ENCODE data around the gene TMEM198.

TMEM198 gene

DNA sequence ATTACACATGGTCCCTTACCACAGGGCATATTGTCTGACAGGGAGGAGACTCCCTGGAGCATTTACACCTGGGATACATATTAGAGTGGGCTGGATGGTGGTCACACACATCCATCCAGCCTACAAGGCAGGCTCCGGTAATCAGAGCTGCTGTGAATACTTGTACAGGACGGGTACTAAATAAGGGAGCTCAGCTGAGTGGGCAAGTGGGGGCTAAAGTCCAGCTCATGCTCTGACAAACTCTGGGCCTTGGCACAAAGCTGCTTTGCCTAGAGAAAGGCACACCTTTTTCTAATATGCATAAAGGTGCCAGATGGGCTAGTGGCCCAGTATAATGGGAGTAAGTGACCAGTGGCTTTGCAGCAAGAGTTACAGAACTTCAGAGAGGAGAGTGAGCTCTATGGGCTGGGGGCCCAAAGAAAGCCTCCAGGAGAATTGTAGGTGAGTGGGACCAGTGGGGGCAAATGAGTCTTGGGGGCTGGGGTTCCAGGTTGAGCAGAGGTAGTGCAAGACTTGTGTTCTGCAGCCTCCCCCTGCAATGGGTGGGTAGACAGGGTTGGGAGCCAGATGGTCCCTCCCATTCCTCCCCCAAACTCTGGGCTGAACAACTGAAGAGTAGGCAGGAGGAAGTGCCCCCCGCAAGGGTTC is 1.6 kb downstream of the TMEM198 start:
- DNase-seq (ENCODE audit: low read depth) = no peak

GRCh38 chr2:219545943-219546352 is 2.1 kb downstream of the TMEM198 start:
- DNase-seq (ENCODE audit: low read depth) = no peak

- DNase-seq (ENCODE audit: low read depth) = no peak
These were observed 3.8 kb downstream of the TMEM198 start for GRCh38 chr2:219547621-219548020.

- no peak for DNase-seq (ENCODE audit: low read depth)
These were observed 5.2 kb downstream of the TMEM198 start for GRCh38 chr2:219548990-219549389.

- DNase-seq (ENCODE audit: low read depth) = no peak
These were observed 5.8 kb downstream of the TMEM198 start for GRCh38 chr2:219549619-219550018.

GRCh38 chr2:219551441-219552381 is 7.9 kb downstream of the TMEM198 start:
- no peak for DNase-seq (ENCODE audit: low read depth)

- DNase-seq (ENCODE audit: low read depth) = peak; percentile 64
These were observed 8.7 kb downstream of the TMEM198 start for GRCh38 chr2:219552382-219553167.

- DNase-seq (ENCODE audit: low read depth) = no peak
These were observed 9.3 kb downstream of the TMEM198 start for GRCh38 chr2:219553168-219553417.

GRCh38 chr2:219553463-219553963 is 9.7 kb downstream of the TMEM198 start:
- no peak for DNase-seq (ENCODE audit: low read depth)

DNA sequence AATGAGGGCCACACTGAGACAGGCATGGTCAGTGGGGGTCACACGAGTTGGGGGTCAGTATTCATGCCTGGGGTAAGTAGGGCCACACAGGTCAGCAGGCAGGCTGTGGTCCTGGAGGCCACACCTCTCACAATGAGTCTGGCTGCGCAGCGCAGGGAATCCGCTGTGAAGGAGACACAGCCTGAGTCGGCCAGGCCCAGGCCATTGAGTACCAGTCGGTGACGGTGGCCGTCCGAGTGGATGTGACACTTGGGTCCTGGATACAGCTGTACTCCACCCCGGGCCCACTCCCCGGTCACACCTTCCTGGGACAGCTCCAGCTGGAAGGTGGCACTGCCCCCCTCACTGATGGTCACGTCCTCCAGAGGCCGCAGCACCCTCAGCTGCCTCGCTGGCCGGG is 10.5 kb downstream of the TMEM198 start:
- no peak for DNase-seq (ENCODE audit: low read depth)

- DNase-seq (ENCODE audit: low read depth) = no peak
These were observed 12.1 kb downstream of the TMEM198 start for GRCh38 chr2:219555956-219556355.

DNA sequence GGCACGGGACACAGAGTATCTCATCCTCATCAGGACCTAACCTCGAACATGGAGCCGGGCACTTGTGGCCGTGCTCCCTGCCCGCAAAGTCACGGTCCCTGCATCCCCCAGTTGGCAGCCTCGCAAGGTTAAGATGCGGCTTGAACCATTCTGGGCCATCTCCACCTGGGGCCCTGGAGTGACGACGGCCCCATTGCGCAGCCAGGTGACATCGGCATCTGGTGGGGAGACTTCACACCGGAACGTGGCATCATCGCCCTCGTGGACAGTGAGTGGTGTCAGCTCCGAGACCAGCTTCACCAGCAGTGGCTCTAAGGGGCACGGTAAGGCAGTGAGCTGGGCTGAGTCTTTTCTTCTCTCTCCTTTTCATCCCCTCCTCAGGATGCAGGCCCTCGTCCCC is 12.6 kb downstream of the TMEM198 start:
- no peak for DNase-seq (ENCODE audit: low read depth)

GRCh38 chr2:219557320-219557719 is 13.5 kb downstream of the TMEM198 start:
- no peak for DNase-seq (ENCODE audit: low read depth)

DNA sequence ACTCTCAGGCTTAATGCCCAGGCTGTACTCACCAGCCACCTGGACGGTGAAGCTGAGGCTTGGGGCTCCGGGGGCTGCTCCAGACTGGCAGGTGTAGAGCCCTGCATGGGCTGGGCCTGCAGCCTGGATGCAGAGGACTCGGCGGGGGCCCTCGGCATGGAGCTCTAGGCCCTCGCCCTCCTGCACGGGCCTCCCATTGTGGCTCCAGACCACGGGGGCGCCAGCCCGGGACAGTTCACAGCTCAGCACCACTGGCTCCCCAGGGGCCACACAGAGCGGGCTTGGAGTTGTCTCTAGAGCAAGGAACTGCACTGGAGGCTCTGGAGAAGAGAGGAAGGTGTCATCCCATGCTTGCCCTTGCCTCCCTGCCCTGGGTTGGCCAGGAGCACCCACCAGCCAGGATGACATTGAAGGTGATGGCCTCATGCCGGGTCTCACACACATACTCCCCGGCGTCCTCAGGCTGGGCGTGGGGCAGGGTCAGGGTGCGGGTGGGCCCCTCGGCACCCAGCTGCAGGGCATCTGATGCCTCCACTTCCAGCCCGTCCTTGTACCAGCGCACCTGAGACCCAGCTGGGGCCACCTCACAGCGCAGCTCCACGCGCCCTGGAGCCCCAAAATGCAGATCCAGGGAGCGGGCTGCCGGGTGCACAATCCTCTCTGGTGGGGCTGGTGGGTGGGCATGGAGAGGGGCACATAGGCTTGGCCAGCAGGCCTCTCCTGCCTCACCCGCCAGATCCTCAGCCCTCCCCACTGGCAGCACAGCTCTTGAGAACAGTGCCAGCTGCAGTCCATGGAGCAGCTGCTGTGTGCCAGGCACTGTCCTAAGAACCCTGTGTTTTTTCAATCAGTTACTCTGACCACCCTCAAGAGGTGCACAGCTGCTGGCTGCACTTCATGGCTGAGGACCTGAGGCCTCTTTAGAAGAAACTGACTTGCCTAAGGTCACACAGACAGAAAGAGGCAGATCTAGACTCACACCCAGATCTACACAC is 14.3 kb downstream of the TMEM198 start:
- DNase-seq (ENCODE audit: low read depth) = no peak

GRCh38 chr2:219559156-219559915 is 15.5 kb downstream of the TMEM198 start:
- no peak for DNase-seq (ENCODE audit: low read depth)

DNA sequence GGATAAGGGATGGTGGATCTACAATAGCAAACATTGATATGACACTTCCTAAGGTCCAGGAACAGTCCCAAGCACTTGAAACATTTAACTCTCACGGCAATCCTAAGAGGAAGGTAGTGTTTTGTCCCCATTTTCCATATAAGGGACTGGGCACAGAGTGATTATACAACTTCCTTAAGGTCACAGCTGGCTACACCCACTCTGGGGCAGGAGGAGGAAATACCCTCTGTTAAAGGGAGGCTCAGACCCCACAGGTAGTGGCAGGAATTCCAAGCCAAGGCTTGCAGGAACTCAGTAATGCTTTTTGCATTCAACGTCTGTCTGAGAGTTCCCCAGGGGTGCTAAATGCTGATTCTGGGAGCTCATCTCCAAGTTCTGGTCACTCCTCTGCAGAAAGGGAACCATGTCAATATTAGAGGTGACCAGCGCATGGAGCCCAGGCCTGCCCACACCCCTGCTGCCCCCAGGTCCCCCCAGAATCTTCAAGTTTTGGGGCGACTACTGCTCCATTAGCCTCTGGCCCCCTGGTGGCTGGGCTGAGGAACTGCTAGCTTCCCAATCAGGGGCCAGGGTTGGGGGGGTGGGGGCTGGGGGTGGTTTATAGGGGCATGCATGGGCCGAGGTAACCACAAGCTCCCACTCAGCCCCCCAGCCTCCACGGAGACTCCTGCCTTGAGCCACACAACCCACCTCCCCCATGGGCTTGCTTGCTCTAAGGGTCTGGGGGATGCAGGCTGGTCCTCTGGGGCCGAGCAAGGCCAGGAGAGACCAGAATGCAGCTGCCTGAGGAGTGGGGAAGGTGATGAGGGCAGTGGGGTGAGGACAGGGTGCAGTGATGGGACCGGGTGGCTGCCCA is 16.4 kb downstream of the TMEM198 start:
- DNase-seq (ENCODE audit: low read depth) = no peak

DNA sequence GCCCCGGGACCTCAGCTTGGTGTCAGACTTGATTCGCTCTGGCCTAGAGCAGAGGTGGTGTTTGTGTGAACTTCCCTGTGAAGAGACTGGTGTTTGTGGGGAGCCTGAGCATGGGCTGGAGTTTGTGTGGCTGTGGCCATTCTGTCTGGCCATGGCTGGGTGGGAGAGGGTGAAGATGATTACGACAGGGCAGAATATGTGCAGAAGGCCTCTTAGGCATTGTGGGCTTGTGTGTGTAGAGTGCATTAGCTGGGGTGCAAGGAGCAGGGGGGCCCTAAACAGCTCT is 17.0 kb downstream of the TMEM198 start:
- no peak for DNase-seq (ENCODE audit: low read depth)

DNA sequence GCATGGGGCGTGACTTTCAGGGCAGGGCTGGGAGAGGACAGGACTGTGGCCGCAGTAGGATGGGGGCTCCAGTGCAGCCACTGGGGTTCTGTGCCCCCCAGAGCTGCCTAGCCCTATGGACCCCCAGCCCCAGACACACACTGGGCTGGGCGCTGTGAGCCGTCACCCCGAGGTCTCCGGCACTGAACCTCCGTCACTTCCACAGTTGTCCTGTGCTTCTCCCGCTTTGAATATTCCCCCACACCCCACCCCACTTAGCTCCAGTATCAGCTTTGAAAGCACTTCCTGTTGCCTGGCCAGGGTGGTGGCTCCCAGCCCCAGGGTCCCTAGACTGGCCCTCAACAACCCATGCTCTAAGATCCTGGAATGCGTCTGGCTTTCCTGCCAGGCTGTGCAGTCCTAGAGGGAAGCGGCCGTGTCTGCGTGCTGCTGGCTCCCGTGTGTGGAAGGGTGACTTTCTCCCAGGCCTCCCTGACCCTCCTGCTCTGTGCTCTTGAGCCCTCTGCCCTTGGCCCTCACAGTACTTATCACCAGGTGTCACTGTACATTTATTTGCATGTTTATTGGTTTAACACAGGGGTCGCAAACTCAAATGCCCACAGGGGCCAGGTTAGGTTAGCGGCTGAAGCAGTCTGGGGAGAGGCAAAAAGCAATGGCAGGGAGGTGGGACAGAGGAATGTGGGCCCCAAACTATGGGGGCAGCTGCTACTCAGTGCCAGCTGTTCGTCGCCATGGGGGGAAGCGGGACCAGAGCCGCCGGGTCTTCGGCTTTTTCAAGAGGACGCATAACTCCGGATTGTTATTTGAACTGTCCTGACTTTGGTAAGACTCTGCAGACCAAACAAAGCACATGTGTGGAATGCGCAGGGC is 17.6 kb downstream of the TMEM198 start:
- no peak for DNase-seq (ENCODE audit: low read depth)
